A204.1 (cell line): ENCODE data around the gene IPO7.
"Not testable (repeated sequence)": the region's sequence is repeated elsewhere in the genome, so short reads cannot be mapped to it uniquely, and the experiment has no call there.

Experiments used
- FAIRE-seq: peaks from 2 replicates; lab custom pipeline; 2012; peaks lifted over from hg19 to GRCh38; lab: Jason Lieb, UNC

The IPO7 gene

DNA sequence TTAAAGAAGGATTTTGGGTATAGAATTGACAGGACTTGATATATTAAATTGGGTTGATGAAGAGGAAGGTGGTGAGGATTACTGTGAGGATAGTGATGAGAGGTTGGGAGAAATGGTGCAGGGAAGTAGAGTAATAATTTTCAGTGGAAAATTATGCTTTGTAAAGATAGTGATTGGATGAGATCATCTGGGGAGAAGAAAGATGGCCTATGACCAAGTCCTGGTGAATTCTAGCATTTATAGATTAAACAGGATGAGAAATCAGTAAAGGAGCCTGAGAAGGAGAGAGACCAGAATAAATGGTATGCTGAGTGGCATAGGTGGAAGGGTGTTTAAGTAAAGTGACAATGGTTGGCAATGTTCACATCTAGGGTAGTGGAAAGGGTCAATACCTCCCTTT is 15.0 kb downstream of the IPO7 start:
- FAIRE-seq: no peak

GRCh38 chr11:9401884-9402283 is 17.4 kb downstream of the IPO7 start:
- not testable (repeated sequence) for FAIRE-seq

GRCh38 chr11:9428706-9429105 is 44.3 kb downstream of the IPO7 start:
- FAIRE-seq: no peak

- no peak for FAIRE-seq
These were observed 54.2 kb downstream of the IPO7 start for GRCh38 chr11:9438611-9439010.

- no peak for FAIRE-seq
These were observed 61.8 kb downstream of the IPO7 start for GRCh38 chr11:9446230-9446629.

GRCh38 chr11:9448576-9449352 is 64.3 kb downstream of the IPO7 start:
- no peak for FAIRE-seq

- not testable (repeated sequence) for FAIRE-seq
These were observed 67.6 kb downstream of the IPO7 start for GRCh38 chr11:9452023-9452422.

DNA sequence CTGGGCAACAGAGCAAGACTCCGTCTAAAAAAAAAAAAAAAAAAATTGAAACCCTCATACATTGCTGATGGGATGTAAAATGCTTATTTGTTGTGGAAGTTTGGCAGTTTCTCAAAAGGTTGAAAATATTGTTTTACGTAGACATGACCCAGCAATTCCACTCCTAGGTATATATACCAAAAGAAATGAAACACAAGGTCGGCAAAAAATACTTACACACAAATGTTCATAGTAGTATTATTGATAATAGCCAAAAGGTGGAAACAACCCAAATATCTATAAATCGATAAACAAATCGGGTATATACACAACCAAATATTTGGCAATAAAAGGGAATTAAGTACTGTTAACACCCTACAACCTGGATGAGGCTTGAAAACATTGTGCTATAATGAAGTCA is 71.3 kb downstream of the IPO7 start:
- no peak for FAIRE-seq

DNA sequence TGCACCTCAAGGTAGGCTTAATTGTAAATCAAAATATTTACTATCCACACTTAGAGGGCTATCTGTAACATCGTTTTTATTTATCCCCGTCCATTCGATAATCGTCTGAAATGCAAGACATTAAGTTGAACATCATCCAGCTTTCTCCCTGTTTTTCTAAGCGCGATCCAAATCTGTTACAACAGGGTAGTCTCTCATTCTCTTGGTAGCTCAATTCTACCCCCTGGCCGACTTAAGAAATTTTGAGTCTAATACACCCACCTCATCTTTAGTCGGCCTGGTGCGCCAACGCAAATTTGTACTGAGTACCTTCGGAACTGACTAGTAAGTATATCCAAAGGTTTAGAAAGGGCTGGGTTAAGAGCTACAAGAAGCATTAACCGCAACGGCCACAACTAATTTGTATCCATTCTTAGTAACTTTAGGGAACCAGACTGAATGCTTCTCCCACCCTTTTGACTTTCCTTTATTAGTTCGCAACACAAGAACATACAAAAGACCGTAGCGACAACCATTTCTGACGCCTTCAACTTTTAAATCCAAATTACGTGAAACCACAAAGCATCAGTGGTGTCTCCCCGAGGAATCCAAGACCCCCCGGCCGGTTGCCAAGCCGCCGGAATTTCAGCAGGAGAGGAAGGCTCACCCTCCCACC is 75.3 kb downstream of the IPO7 start:
- FAIRE-seq: no peak

GRCh38 chr11:9460322-9461062 is 76.0 kb downstream of the IPO7 start, which contains the start of gene ZNF143:
Gene ZNF143 (plus strand): TSS chr11:9461012. CDS start chr11:9471309, 10,297 bp downstream.
- FAIRE-seq: peak; percentile 98

DNA sequence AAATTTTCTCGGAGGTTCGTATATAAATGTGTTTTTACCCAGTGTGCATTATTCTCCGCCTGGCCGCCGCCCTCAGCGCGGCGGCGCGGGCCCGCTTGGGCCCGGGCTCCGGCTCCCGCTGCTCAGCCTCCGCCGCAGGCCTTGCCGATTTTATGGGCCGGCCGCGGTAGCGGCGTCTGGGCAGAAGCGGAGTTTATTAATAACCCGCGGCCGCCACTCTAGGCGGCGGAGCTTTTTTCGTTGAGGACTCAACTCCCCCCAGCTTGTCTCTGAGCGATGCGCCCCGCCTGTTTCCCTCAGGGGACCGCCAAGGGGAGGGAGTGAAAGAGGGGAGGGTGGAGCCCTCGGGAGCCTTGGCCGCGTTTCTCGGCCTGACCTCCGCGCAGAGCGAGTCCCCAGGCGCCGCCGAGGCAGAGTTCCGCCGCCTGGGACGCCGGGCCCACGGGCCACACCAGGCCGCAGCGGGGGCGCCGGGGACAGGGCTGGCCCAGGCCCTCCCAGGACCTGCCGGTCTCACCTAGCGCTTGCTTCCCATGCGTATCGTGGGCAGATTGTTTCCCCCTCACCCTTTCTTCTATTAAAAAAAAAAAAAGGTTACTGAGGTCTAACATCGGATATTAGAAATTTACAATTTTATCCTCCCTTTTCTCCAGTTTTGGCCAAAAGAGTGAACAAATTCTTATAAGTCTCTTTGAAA is 76.8 kb downstream of the IPO7 start:
- FAIRE-seq: no peak

DNA sequence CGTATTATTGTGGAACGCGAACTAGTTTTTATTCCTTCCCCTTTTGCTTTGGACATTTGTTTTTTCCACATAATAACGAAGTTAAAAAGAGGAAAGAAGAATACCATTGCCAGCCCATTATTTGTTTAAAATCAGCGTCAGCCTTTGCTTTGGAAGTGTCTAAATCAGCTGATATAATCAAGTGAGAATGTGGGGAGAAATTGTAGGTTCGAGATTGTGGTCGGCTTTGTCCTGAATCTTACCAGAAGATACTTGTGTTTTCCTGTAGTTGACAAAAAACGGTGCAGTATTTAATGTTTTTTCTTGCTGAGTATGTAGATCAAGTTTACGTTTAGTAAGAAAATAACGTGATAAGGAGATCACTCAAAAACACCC is 77.3 kb downstream of the IPO7 start:
- no peak for FAIRE-seq

GRCh38 chr11:9462172-9462799 is 77.8 kb downstream of the IPO7 start:
- FAIRE-seq: no peak

- no peak for FAIRE-seq
These were observed 78.5 kb downstream of the IPO7 start for GRCh38 chr11:9462806-9463537.

GRCh38 chr11:9470765-9471164 is 86.3 kb downstream of the IPO7 start:
- FAIRE-seq: no peak

- FAIRE-seq: no peak
These were observed 89.0 kb downstream of the IPO7 start for GRCh38 chr11:9473408-9473807.

GRCh38 chr11:9479899-9480298 is 95.4 kb downstream of the IPO7 start:
- no peak for FAIRE-seq

GRCh38 chr11:9489080-9489765 is 104.8 kb downstream of the IPO7 start:
- FAIRE-seq: no peak

DNA sequence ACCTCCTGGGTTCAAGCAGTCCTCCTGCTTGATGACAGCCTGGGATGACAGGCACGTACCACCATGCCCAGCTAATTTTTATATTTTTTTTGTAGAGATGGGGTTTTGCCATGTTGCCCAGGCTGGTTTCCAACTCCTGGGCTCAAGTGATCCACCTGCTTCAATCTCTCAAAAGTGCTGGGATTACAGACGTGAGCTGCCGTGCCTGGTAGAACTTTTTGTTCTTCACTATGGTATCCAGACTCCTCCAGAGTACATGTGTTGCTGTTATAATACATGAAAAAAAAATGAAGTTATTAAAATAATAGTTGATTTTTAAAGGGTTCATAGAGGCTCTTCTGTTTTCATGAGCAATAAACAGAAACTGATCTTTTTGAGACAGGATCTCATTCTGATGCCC is 105.9 kb downstream of the IPO7 start:
- FAIRE-seq: no peak

DNA sequence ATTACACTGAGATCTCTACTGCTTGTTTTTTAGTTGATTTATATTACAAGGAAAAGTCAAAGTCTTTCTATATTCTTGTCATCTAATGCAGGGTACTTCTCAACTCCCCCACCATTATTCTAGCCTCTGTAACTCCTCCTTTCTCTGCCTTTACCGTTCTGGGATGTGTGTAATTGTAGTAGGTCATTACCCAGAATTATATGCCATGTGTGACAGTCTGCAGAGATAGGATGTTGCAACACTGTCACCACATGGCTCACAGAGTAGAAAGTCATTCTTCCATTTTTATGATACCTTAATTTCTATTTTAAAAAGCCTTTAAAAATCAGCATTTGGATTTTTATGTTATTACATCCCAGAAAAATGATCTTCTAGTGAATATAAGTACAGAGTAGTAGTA is 109.0 kb downstream of the IPO7 start:
- no peak for FAIRE-seq

- no peak for FAIRE-seq
These were observed 109.9 kb downstream of the IPO7 start for GRCh38 chr11:9494316-9494715.
